ENCODE measurements around the gene MSH3.

DNA sequence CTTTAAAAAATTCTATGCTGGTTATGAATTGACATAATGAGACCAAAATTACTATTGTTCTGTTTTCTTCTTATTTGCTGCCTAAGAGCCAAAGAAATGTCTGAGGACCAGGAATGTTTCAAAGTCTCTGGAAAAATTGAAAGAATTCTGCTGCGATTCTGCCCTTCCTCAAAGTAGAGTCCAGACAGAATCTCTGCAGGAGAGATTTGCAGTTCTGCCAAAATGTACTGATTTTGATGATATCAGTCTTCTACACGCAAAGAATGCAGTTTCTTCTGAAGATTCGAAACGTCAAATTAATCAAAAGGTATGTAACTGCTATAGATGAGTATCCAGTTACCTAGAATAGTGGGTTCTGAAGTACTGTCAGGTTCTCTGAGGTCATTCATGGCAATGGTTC is 10.6 kb downstream of the MSH3 start:
- TF ChIP-seq ZNF274 (IDR thresholded peaks at IDR 0.05; ENCODE audit: low read length): no peak
- no peak for TF ChIP-seq ZNF274 (tag by site-specific recombination; IDR thresholded peaks at IDR 0.05; ENCODE audit: borderline replicate concordance)
- TF ChIP-seq ZNF121 (tag by site-specific recombination; IDR thresholded peaks at IDR 0.05): no peak
- TF ChIP-seq ZNF571 (tag by site-specific recombination; IDR thresholded peaks at IDR 0.05): no peak
- TF ChIP-seq, protein P1, sequence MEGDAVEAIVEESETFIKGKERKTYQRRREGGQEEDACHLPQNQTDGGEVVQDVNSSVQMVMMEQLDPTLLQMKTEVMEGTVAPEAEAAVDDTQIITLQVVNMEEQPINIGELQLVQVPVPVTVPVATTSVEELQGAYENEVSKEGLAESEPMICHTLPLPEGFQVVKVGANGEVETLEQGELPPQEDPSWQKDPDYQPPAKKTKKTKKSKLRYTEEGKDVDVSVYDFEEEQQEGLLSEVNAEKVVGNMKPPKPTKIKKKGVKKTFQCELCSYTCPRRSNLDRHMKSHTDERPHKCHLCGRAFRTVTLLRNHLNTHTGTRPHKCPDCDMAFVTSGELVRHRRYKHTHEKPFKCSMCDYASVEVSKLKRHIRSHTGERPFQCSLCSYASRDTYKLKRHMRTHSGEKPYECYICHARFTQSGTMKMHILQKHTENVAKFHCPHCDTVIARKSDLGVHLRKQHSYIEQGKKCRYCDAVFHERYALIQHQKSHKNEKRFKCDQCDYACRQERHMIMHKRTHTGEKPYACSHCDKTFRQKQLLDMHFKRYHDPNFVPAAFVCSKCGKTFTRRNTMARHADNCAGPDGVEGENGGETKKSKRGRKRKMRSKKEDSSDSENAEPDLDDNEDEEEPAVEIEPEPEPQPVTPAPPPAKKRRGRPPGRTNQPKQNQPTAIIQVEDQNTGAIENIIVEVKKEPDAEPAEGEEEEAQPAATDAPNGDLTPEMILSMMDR (tag by site-specific recombination; IDR thresholded peaks at IDR 0.05): no peak

All from HEK293 (cell line).